Ascending aorta (tissue), 2 donors: ENCODE results near the gene CFAP410. TPM values are rescaled to one million over a fixed set of nuclear protein-coding genes. Genes with fewer than 3 reads are reported as not detected.

ENCODE experiments used
- DNase-seq, 2 donors: peaks; one replicate each; pipeline ENCODE4 v3.0.0-alpha.2; 2019; ENCODE audit warnings: low spot score in 2 of 2
- H3K27ac ChIP-seq, 2 donors: fragments of 200-600 bp; sonication (generic); one replicate each; pipeline ENCODE4 v1.5.1; 2016 to 2017; ENCODE audit warnings: mild to moderate bottlenecking in 1 of 2
- H3K27me3 ChIP-seq: fragments of 200-600 bp; sonication (generic); one replicate; pipeline ENCODE4 v1.5.1; 2017
- H3K36me3 ChIP-seq, 2 donors: fragments of 200-600 bp; sonication (generic); one replicate each; pipeline ENCODE4 v1.5.1; 2016
- H3K4me1 ChIP-seq, 2 donors: fragments of 200-600 bp; sonication (generic); one replicate each; pipeline ENCODE4 v1.5.1; 2016 to 2017; ENCODE audit warnings: mild to moderate bottlenecking in 1 of 2
- H3K4me3 ChIP-seq, 2 donors: fragments of 200-600 bp; sonication (generic); one replicate each; pipeline ENCODE4 v1.5.1; 2016 to 2017; ENCODE audit warnings: mild to moderate bottlenecking in 1 of 2
- H3K9me3 ChIP-seq, 2 donors: fragments of 200-600 bp; sonication (generic); one replicate each; pipeline ENCODE4 v1.5.1; 2016
- CTCF ChIP-seq, 3 experiments: fragments of 200-600 bp in 2 of 3; fragments of 450-650 bp in 1 of 3; sonication (generic) in 2 of 3; IDR thresholded peaks; one replicate each; pipeline ENCODE4 v1.5.1; 2016 to 2019; ENCODE audit warnings: antibody characterized with exemption in 3 of 3, mild to moderate bottlenecking in 1 of 3, moderate library complexity in 1 of 3
- intact Hi-C: fragments of 100-400 bp; cut with DNase I; formaldehyde crosslinking; loops from one replicate; pipeline ENCODE4 v1.15.1; 2023
- total RNA-seq: library from RNA; depleted of rRNA; stranded (reverse); fragments of >200 nt; gene quantifications from one replicate; pipeline ENCODE4 v1.1.0, GENCODE V29; 2016

Gene CFAP410
- total RNA-seq, 1 donor from 2014 or later, result 68.5 TPM

GRCh38 chr21:44350773-44351481 is 11.7 kb upstream of the CFAP410 start:
- H3K36me3 ChIP-seq, result no peaks in the 10 kb centered on the region
- no peak for DNase-seq
- H3K27me3 ChIP-seq, result peaks cover 6% of the 10 kb centered on the region
- H3K27ac ChIP-seq, result no peak overlapping the region
- H3K4me1 ChIP-seq, result no peaks in the 10 kb centered on the region
- intact Hi-C loops, result no loop called here
- H3K4me3 ChIP-seq, result peak overlapping the region in 1 of 2 donors; percentile 2
- no peaks in the 10 kb centered on the region for H3K9me3 ChIP-seq
- no peak for TF ChIP-seq CTCF (IDR thresholded peaks at IDR 0.05)

- Histone ChIP-seq H3K9me3 (no peaks in the 10 kb centered on the region), H3K4me1 (no peaks in the 10 kb centered on the region), H3K27me3 (peaks cover 6% of the 10 kb centered on the region), H3K4me3 (peak overlapping the region; percentile 2 to 21), H3K36me3 (no peaks in the 10 kb centered on the region), H3K27ac (no peak overlapping the region)
- no peak for DNase-seq
- intact Hi-C loops, result no loop called here
- TF ChIP-seq CTCF (IDR thresholded peaks at IDR 0.05), result no peak
Measured at GRCh38 chr21:44349847-44350772, 10.9 kb upstream of the CFAP410 start.

- TF ChIP-seq CTCF (IDR thresholded peaks at IDR 0.05), result no peak
- Histone ChIP-seq H3K4me1 (no peaks in the 10 kb centered on the region), H3K27ac (no peak overlapping the region), H3K36me3 (no peaks in the 10 kb centered on the region), H3K9me3 (no peaks in the 10 kb centered on the region), H3K27me3 (peaks cover 6% of the 10 kb centered on the region), H3K4me3 (no peak overlapping the region)
- intact Hi-C loops, result no loop called here
- no peak for DNase-seq
Measured at GRCh38 chr21:44349416-44349846, 10.2 kb upstream of the CFAP410 start.

- intact Hi-C loops, result no loop called here
- H3K36me3 ChIP-seq, result no peaks in the 10 kb centered on the region
- H3K27me3 ChIP-seq, result peaks cover 6% of the 10 kb centered on the region
- TF ChIP-seq CTCF (IDR thresholded peaks at IDR 0.05), result no peak
- no peaks in the 10 kb centered on the region for H3K9me3 ChIP-seq
- no peak overlapping the region for H3K4me3 ChIP-seq
- H3K27ac ChIP-seq, result no peak overlapping the region
- DNase-seq, result no peak
- H3K4me1 ChIP-seq, result no peaks in the 10 kb centered on the region
Measured at GRCh38 chr21:44348861-44349260, 9.7 kb upstream of the CFAP410 start.

GRCh38 chr21:44347911-44348451 is 8.8 kb upstream of the CFAP410 start:
- no peak for DNase-seq
- H3K4me1 ChIP-seq, result no peaks in the 10 kb centered on the region
- no peaks in the 10 kb centered on the region for H3K9me3 ChIP-seq
- intact Hi-C loops, result no loop called here
- peaks cover 6% of the 10 kb centered on the region for H3K27me3 ChIP-seq
- H3K27ac ChIP-seq, result no peak overlapping the region
- H3K36me3 ChIP-seq, result no peaks in the 10 kb centered on the region
- no peak for TF ChIP-seq CTCF (IDR thresholded peaks at IDR 0.05)
- no peak overlapping the region for H3K4me3 ChIP-seq
